Measurements from ENCODE around the gene PAQR3.

The PAQR3 gene

DNA sequence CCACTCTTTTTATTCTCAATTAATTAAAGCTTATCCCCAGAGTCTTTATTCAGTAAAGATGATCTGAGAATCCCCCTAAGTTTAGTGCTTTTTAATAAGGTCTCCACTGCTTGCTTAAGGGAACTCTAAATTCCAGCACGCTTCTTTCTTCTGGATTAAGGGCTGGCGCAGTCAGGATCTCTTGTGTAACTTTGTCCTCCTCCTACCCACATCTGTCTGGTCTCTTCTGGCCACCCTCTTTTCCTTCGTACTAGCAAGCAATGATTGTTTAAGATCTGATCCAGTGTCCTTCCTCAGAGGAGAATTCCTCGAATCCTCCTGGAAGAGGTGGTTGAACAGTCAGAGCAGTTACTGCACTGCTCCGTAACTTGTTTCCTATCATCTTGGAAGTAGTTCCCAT lies 14.0 kb upstream of the PAQR3 start:
- no peak overlapping the region for H3K4me3 ChIP-seq (ENCODE audit: low read depth, low read length)
- no peaks in the 10 kb centered on the region for H3K4me1 ChIP-seq (ENCODE audit: control insufficient read depth, insufficient read depth, low read length)
- POLR2A ChIA-PET, result no interaction called here
- TF ChIP-seq, protein P1, sequence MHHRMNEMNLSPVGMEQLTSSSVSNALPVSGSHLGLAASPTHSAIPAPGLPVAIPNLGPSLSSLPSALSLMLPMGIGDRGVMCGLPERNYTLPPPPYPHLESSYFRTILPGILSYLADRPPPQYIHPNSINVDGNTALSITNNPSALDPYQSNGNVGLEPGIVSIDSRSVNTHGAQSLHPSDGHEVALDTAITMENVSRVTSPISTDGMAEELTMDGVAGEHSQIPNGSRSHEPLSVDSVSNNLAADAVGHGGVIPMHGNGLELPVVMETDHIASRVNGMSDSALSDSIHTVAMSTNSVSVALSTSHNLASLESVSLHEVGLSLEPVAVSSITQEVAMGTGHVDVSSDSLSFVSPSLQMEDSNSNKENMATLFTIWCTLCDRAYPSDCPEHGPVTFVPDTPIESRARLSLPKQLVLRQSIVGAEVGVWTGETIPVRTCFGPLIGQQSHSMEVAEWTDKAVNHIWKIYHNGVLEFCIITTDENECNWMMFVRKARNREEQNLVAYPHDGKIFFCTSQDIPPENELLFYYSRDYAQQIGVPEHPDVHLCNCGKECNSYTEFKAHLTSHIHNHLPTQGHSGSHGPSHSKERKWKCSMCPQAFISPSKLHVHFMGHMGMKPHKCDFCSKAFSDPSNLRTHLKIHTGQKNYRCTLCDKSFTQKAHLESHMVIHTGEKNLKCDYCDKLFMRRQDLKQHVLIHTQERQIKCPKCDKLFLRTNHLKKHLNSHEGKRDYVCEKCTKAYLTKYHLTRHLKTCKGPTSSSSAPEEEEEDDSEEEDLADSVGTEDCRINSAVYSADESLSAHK (tag by site-specific recombination; IDR thresholded peaks at IDR 0.05), result no peak
- TF ChIP-seq, protein P2, sequence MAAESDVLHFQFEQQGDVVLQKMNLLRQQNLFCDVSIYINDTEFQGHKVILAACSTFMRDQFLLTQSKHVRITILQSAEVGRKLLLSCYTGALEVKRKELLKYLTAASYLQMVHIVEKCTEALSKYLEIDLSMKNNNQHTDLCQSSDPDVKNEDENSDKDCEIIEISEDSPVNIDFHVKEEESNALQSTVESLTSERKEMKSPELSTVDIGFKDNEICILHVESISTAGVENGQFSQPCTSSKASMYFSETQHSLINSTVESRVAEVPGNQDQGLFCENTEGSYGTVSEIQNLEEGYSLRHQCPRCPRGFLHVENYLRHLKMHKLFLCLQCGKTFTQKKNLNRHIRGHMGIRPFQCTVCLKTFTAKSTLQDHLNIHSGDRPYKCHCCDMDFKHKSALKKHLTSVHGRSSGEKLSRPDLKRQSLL (tag by site-specific recombination; IDR thresholded peaks at IDR 0.05), result no peak
- TF ChIP-seq, protein P3, sequence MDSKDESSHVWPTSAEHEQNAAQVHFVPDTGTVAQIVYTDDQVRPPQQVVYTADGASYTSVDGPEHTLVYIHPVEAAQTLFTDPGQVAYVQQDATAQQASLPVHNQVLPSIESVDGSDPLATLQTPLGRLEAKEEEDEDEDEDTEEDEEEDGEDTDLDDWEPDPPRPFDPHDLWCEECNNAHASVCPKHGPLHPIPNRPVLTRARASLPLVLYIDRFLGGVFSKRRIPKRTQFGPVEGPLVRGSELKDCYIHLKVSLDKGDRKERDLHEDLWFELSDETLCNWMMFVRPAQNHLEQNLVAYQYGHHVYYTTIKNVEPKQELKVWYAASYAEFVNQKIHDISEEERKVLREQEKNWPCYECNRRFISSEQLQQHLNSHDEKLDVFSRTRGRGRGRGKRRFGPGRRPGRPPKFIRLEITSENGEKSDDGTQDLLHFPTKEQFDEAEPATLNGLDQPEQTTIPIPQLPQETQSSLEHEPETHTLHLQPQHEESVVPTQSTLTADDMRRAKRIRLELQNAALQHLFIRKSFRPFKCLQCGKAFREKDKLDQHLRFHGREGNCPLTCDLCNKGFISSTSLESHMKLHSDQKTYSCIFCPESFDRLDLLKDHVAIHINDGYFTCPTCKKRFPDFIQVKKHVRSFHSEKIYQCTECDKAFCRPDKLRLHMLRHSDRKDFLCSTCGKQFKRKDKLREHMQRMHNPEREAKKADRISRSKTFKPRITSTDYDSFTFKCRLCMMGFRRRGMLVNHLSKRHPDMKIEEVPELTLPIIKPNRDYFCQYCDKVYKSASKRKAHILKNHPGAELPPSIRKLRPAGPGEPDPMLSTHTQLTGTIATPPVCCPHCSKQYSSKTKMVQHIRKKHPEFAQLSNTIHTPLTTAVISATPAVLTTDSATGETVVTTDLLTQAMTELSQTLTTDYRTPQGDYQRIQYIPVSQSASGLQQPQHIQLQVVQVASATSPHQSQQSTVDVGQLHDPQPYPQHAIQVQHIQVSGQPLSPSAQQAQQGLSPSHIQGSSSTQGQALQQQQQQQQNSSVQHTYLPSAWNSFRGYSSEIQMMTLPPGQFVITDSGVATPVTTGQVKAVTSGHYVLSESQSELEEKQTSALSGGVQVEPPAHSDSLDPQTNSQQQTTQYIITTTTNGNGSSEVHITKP (tag by site-specific recombination; IDR thresholded peaks at IDR 0.05), result no peak
- TF ChIP-seq ZNF404 (tag by site-specific recombination; IDR thresholded peaks at IDR 0.05), result no peak
- TF ChIP-seq, protein P4, sequence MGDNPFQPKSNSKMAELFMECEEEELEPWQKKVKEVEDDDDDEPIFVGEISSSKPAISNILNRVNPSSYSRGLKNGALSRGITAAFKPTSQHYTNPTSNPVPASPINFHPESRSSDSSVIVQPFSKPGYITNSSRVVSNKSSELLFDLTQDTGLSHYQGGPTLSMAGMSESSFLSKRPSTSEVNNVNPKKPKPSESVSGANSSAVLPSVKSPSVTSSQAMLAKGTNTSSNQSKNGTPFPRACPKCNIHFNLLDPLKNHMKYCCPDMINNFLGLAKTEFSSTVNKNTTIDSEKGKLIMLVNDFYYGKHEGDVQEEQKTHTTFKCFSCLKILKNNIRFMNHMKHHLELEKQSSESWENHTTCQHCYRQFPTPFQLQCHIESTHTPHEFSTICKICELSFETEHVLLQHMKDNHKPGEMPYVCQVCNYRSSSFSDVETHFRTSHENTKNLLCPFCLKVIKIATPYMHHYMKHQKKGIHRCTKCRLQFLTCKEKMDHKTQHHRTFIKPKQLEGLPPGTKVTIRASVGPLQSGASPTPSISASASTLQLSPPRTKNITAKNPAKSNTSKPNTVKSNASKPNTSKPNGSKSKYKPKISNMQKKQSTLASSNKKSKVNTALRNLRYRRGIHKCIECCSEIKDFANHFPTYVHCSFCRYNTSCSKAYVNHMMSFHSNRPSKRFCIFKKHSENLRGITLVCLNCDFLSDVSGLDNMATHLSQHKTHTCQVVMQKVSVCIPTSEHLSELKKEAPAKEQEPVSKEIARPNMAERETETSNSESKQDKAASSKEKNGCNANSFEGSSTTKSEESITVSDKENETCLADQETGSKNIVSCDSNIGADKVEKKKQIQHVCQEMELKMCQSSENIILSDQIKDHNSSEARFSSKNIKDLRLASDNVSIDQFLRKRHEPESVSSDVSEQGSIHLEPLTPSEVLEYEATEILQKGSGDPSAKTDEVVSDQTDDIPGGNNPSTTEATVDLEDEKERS (tag by site-specific recombination; IDR thresholded peaks at IDR 0.05), result no peak
- TF ChIP-seq ZNF658 (tag by site-specific recombination; IDR thresholded peaks at IDR 0.05), result no peak
- TF ChIP-seq ZNF416 (tag by site-specific recombination; IDR thresholded peaks at IDR 0.05), result no peak
- TF ChIP-seq ZNF37A (tag by site-specific recombination; IDR thresholded peaks at IDR 0.05), result no peak
- no peak for TF ChIP-seq ZNF132 (tag by site-specific recombination; IDR thresholded peaks at IDR 0.05; ENCODE audit: borderline replicate concordance)
- TF ChIP-seq ZNF324 (tag by site-specific recombination; IDR thresholded peaks at IDR 0.05), result no peak
- TF ChIP-seq ZNF140 (tag by site-specific recombination; IDR thresholded peaks at IDR 0.05), result no peak
- no peak for TF ChIP-seq ZNF571 (tag by site-specific recombination; IDR thresholded peaks at IDR 0.05)
- TF ChIP-seq, protein P5, sequence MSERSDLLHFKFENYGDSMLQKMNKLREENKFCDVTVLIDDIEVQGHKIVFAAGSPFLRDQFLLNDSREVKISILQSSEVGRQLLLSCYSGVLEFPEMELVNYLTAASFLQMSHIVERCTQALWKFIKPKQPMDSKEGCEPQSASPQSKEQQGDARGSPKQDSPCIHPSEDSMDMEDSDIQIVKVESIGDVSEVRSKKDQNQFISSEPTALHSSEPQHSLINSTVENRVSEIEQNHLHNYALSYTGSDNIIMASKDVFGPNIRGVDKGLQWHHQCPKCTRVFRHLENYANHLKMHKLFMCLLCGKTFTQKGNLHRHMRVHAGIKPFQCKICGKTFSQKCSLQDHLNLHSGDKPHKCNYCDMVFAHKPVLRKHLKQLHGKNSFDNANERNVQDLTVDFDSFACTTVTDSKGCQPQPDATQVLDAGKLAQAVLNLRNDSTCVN (tag by site-specific recombination; optimal IDR thresholded peaks at IDR 0.05), result no peak
- TF ChIP-seq ZNF677 (tag by site-specific recombination; IDR thresholded peaks at IDR 0.05), result no peak
- no peak for TF ChIP-seq ZNF423 (tag by site-specific recombination; IDR thresholded peaks at IDR 0.05)
- TF ChIP-seq ZNF2 (tag by site-specific recombination; IDR thresholded peaks at IDR 0.05), result no peak
- TF ChIP-seq ZNF830 (tag by site-specific recombination; IDR thresholded peaks at IDR 0.05; ENCODE audit: low read depth), result no peak
- no peak overlapping the region for H3K27ac ChIP-seq (ENCODE audit: extremely low read depth, low read depth, low read length)
- H3K36me3 ChIP-seq (ENCODE audit: control insufficient read depth in 2 of 2, insufficient read depth in 1 of 2, low read length in 2 of 2), result no peaks in the 10 kb centered on the region
- CTCF ChIA-PET, result interaction anchor here (0.6 to 1.8 kb wide), 10 partner anchors 9 to 1302 kb away, joined by 3 to 7 read pairs (median 4); no protein-coding TSS in a partner anchor
- no peaks in the 10 kb centered on the region for H3K9me3 ChIP-seq (ENCODE audit: control insufficient read depth, insufficient read depth, low read depth, low read length)

Data from HEK293 (cell line).